NCI-H2196 treated with DMSO at 0.1 percent for 48 hours (cell line): ENCODE measurements around the gene DNAH17.

Source experiments
- DNase-seq: peaks from one replicate; lab custom pipeline; 2025; ENCODE audit not compliant: unreplicated experiment; lab: John Stamatoyannopoulos, UW

Gene DNAH17

DNA sequence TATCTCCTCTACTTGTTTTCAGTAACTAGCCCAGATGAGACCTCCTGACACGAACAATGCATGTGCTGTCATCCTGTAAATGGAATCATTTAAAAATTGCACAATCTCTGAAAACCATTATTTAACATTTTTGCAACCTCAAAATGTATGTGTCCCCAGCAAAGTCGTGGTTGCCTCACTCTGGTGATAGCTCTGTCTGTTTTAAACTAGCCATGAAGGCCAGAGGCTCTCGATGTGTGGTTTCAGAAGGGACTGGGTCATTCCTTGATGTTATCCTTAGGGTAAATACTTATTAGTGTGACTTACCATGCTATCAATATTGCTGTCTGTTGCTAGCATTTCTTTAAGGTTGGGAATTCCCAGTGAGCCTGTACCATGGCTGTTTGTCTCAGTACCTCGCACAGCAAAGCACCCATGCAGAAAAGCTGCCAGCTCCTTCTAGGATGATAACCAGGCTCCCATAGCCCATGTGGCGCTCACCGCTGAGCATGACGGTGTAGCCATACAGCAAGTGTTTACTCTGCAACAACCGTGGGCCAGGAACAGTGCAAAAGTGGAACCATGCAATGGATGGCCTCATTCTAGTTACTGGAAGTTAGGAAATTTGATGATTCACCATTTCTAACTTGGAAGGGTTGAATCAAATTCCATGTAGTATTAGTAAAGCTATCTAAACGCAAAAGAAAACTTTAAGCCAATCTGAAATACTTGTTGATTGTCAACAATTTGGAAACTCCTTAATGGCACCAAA lies 201.6 kb downstream of the DNAH17 start:
- DNase-seq = no peak

DNA sequence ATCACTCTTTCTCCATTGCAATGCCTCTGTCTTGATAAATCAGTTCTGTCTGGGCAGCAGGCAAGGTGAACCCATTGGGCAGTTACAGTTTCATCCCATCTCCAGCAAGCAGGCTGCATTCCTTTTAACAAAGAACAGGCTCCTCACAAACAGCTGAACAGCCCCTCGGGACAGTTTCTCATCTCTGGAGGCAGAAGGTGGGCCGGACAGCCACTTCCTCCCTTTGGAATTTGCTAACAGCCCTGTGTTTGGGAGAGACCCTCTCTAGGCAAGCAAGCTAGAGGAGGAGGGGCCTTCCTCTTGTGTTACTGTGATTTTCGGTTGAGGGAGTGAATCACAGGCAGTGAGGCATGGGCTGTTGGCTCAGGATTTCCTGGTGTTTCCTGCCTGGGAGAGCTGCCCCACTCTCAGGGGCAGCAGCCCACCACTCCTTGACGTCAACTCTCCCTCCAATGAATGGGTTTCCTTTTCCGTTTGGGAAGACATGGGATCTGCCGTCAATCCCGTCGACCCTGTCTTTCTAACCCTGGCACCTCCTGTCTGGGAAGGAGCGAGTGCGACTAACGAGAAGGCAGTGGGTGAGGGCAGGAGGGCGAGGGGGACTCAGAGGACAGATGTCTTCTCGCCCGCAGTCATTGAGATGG lies 202.4 kb downstream of the DNAH17 start:
- DNase-seq = no peak

DNA sequence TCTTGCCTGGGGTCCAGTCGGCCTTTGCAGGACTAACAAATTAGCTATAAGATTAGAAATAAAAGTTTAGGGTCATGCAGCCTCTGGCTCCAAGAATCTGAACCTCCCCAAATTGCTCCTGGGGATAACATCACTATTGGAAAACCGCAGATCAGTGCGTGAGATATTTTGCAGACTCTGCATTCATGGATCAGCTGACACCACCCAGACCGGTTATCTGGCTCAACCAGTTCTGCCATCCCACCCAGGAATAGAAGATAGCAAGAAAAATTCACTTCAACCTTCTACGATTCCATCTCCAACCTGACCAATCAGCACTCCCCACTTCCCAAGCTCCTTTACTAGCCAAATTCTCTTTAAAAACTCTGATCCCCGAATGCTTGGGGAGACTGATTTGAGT lies 203.0 kb downstream of the DNAH17 start:
- no peak for DNase-seq
